ENCODE results near the gene KRTAP12-4.
"Not testable (repeated sequence)": the region's sequence is repeated elsewhere in the genome, so short reads cannot be mapped to it uniquely, and the experiment has no call there.

Gene KRTAP12-4

GRCh38 chr21:44656868-44657267, 2.4 kb upstream of the KRTAP12-4 start:
- DNase-seq (ENCODE audit: low read depth) = no peak

GRCh38 chr21:44653656-44654575, 543 bp downstream of the KRTAP12-4 start:
- peak; percentile 22 for DNase-seq (ENCODE audit: low read depth)

GRCh38 chr21:44653123-44653522, 1.3 kb downstream of the KRTAP12-4 start:
- no peak for DNase-seq (ENCODE audit: low read depth)

- no peak for DNase-seq (ENCODE audit: low read depth)
Observed at GRCh38 chr21:44650973-44651675, 3.3 kb downstream of the KRTAP12-4 start.

GRCh38 chr21:44650265-44650972, 4.0 kb downstream of the KRTAP12-4 start:
- DNase-seq (ENCODE audit: low read depth) = no peak

GRCh38 chr21:44649521-44650100, 4.8 kb downstream of the KRTAP12-4 start:
- DNase-seq (ENCODE audit: low read depth) = no peak

GRCh38 chr21:44648557-44649311, 5.7 kb downstream of the KRTAP12-4 start:
- DNase-seq (ENCODE audit: low read depth) = no peak

GRCh38 chr21:44647222-44647552, 7.3 kb downstream of the KRTAP12-4 start:
- no peak for DNase-seq (ENCODE audit: low read depth)

- DNase-seq (ENCODE audit: low read depth) = not testable (repeated sequence)
Observed at GRCh38 chr21:44646366-44647221, 7.9 kb downstream of the KRTAP12-4 start, which contains the start of gene KRTAP10-11. Gene KRTAP10-11 (plus strand): TSS chr21:44646414. CDS start chr21:44646459, 45 bp downstream.

- DNase-seq (ENCODE audit: low read depth) = no peak
Observed at GRCh38 chr21:44644878-44645277, 9.6 kb downstream of the KRTAP12-4 start.

- no peak for DNase-seq (ENCODE audit: low read depth)
Observed at GRCh38 chr21:44643741-44644310, 10.6 kb downstream of the KRTAP12-4 start.

- DNase-seq (ENCODE audit: low read depth) = no peak
Observed at GRCh38 chr21:44640761-44641160, 13.7 kb downstream of the KRTAP12-4 start.

- no peak for DNase-seq (ENCODE audit: low read depth)
Observed at GRCh38 chr21:44639331-44639655, 15.2 kb downstream of the KRTAP12-4 start.

GRCh38 chr21:44638506-44639330, 15.7 kb downstream of the KRTAP12-4 start:
- not testable (repeated sequence) for DNase-seq (ENCODE audit: low read depth)

GRCh38 chr21:44637851-44638348, 16.6 kb downstream of the KRTAP12-4 start:
- not testable (repeated sequence) for DNase-seq (ENCODE audit: low read depth)

- no peak for DNase-seq (ENCODE audit: low read depth)
Observed at GRCh38 chr21:44637018-44637850, 17.2 kb downstream of the KRTAP12-4 start, which contains the start of gene KRTAP10-10. Gene KRTAP10-10 (plus strand): TSS chr21:44637356. CDS start chr21:44637418, 62 bp downstream.

- no peak for DNase-seq (ENCODE audit: low read depth)
Observed at GRCh38 chr21:44636209-44637017, 18.0 kb downstream of the KRTAP12-4 start.
